ENCODE measurements around the gene DSTYK. TPM values are rescaled to one million over a fixed set of nuclear protein-coding genes. Genes with fewer than 3 reads are reported as not detected.

Gene DSTYK
- total and polyA plus RNA-seq, 2 experiments from 2014 or later, result 6.1 to 10.7 TPM

- Histone ChIP-seq H2AFZ (no peak overlapping the region), H4K20me1 (replicated peaks; ENCODE audit: insufficient read depth) (peaks cover 4% of the 10 kb centered on the region), H3K4me2 (no peak overlapping the region), H3K27me3 (ENCODE audit: insufficient read depth) (no peaks in the 10 kb centered on the region), H3K4me1 (ENCODE audit: insufficient read depth) (no peaks in the 10 kb centered on the region), H3K4me3 (no peak overlapping the region), H3K36me3 (ENCODE audit: insufficient read depth) (no peaks in the 10 kb centered on the region), H3K79me2 (replicated peaks; ENCODE audit: insufficient read depth) (no peaks in the 10 kb centered on the region), H3K27ac (ENCODE audit: low read depth) (no peak overlapping the region), H3K9me2 (ENCODE audit: insufficient read depth) (no peaks in the 10 kb centered on the region), H3F3A (replicated peaks; ENCODE audit: low read depth) (no peaks in the 10 kb centered on the region)
- no peaks in the 10 kb centered on the region for H3K27me3 Mint-ChIP-seq (ENCODE audit: insufficient read depth, low read depth, poor library complexity)
- H3K4me1 Mint-ChIP-seq, result peaks cover 9% of the 10 kb centered on the region; the same call in 2 of the 3 replicates
- no peaks in the 10 kb centered on the region for H3K9me3 Mint-ChIP-seq
- DNase-seq (ENCODE audit: low spot score) (no peak), ATAC-seq (no peak)
- no peak overlapping the region for H3K4me3 Mint-ChIP-seq
- no peak for TF ChIP-seq REST (IDR thresholded peaks at IDR 0.05; ENCODE audit: unreplicated experiment)
- TF ChIP-seq NANOG (IDR thresholded peaks at IDR 0.05; ENCODE audit: borderline replicate concordance), result no peak
- no peak for TF ChIP-seq EZH2phosphoT487 (IDR thresholded peaks at IDR 0.05; ENCODE audit: unreplicated experiment)
- no peak for TF ChIP-seq POLR2AphosphoS5 (IDR thresholded peaks at IDR 0.05; ENCODE audit: low read depth)
- TF ChIP-seq ZNF114 (CRISPR knock-in tag; IDR thresholded peaks at IDR 0.05), result no peak
- no peak for TF ChIP-seq ZNF331 (CRISPR knock-in tag; IDR thresholded peaks at IDR 0.05; ENCODE audit: low read depth)
- no peak for TF ChIP-seq CREB1 (CRISPR knock-in tag; IDR thresholded peaks at IDR 0.05; ENCODE audit: low read depth)
- no peak for TF ChIP-seq CTCF (conservative IDR thresholded peaks at IDR 0.05; ENCODE audit: low read depth in 2 of 2)
- TF ChIP-seq EZH2 (IDR thresholded peaks at IDR 0.05; ENCODE audit: low read depth, unreplicated experiment), result no peak
- TF ChIP-seq STAT1 (IDR thresholded peaks at IDR 0.05; ENCODE audit: unreplicated experiment), result no peak
- no peak for TF ChIP-seq ETS1 (IDR thresholded peaks at IDR 0.05)
- no peak for TF ChIP-seq ZNF462 (CRISPR knock-in tag; IDR thresholded peaks at IDR 0.05)
- TF ChIP-seq JUNB (IDR thresholded peaks at IDR 0.05; ENCODE audit: unreplicated experiment), result no peak
- H3K36me3 Mint-ChIP-seq (ENCODE audit: low read depth), result peaks cover 3% of the 10 kb centered on the region; the same call in 1 of the 3 replicates
- H3K27ac Mint-ChIP-seq, result no peak overlapping the region
Observed at GRCh38 chr1:205241366-205242030, 30.0 kb upstream of the DSTYK start.

Data from GM23338 (cell line).